Glutamatergic neuron (in vitro differentiated cells): ENCODE results near the gene TNS1. TPM values are rescaled to one million over a fixed set of nuclear protein-coding genes. Genes with fewer than 3 reads are reported as not detected.

Source experiments
- DNase-seq: peaks from one replicate; pipeline ENCODE4 v3.0.0; 2022
- H3K27ac Mint-ChIP-seq: one replicate; pipeline ENCODE4 v1.8.0; 2020; ENCODE audit warnings: mild to moderate bottlenecking, mixed read lengths, inconsistent platforms; ENCODE audit not compliant: unreplicated experiment
- H3K27me3 Mint-ChIP-seq: one replicate; pipeline ENCODE4 v1.8.0; 2020; ENCODE audit warnings: mild to moderate bottlenecking, moderate library complexity, mixed read lengths, inconsistent platforms; ENCODE audit not compliant: unreplicated experiment
- H3K36me3 Mint-ChIP-seq: one replicate; pipeline ENCODE4 v1.8.0; 2020; ENCODE audit warnings: mild to moderate bottlenecking, mixed read lengths, inconsistent platforms; ENCODE audit not compliant: unreplicated experiment
- H3K4me1 Mint-ChIP-seq: one replicate; pipeline ENCODE4 v1.8.0; 2020; ENCODE audit warnings: mild to moderate bottlenecking, low read depth, mixed read lengths, inconsistent platforms; ENCODE audit not compliant: unreplicated experiment
- H3K4me3 Mint-ChIP-seq: one replicate; pipeline ENCODE4 v1.8.0; 2020; ENCODE audit warnings: mild to moderate bottlenecking, mixed read lengths, inconsistent platforms; ENCODE audit not compliant: unreplicated experiment
- H3K9me3 Mint-ChIP-seq: one replicate; pipeline ENCODE4 v1.8.0; 2020; ENCODE audit warnings: mild to moderate bottlenecking, moderate library complexity, mixed read lengths, inconsistent platforms; ENCODE audit not compliant: unreplicated experiment
- CTCF ChIP-seq: fragments of 200-600 bp; sonication (generic); IDR thresholded peaks from one replicate; pipeline ENCODE4 v1.5.0; 2021; ENCODE audit not compliant: partially characterized antibody, unreplicated experiment
- total RNA-seq: library from RNA; stranded (reverse); fragmentation: NEBNext Ultra II Directional; extraction: Animal tissue kit (Norgen Biotek cat#: 25700); gene quantifications from one replicate; pipeline ENCODE4 v1.2.1, GENCODE V29; 2021; ENCODE audit not compliant: unreplicated experiment

TNS1 gene
- total RNA-seq, 1 donor from 2014 or later: 3.2 TPM

GRCh38 chr2:217966423-217967070 lies 36.2 kb downstream of the TNS1 start:
- DNase-seq: no peak
- TF ChIP-seq CTCF: no peak
- Mint-ChIP-seq H3K9me3 (no peaks in the 10 kb centered on the region), H3K36me3 (peaks cover 4% of the 10 kb centered on the region), H3K4me3 (no peak overlapping the region), H3K27me3 (peaks cover 5% of the 10 kb centered on the region), H3K4me1 (peaks cover 7% of the 10 kb centered on the region), H3K27ac (no peak overlapping the region)

GRCh38 chr2:217964275-217965161 lies 38.3 kb downstream of the TNS1 start:
- no peak for DNase-seq
- Mint-ChIP-seq H3K27ac (no peak overlapping the region), H3K9me3 (no peaks in the 10 kb centered on the region), H3K4me1 (peaks cover 6% of the 10 kb centered on the region), H3K4me3 (no peak overlapping the region), H3K27me3 (peaks cover 3% of the 10 kb centered on the region), H3K36me3 (no peaks in the 10 kb centered on the region)
- no peak for TF ChIP-seq CTCF

- H3K27ac Mint-ChIP-seq: no peak overlapping the region
- H3K4me1 Mint-ChIP-seq: peaks cover 2% of the 10 kb centered on the region
- no peaks in the 10 kb centered on the region for H3K9me3 Mint-ChIP-seq
- no peaks in the 10 kb centered on the region for H3K36me3 Mint-ChIP-seq
- no peak for DNase-seq
- no peak for TF ChIP-seq CTCF
- H3K4me3 Mint-ChIP-seq: no peak overlapping the region
- H3K27me3 Mint-ChIP-seq: no peaks in the 10 kb centered on the region
Observed at GRCh38 chr2:217960351-217960750, 42.4 kb downstream of the TNS1 start.

- H3K27ac Mint-ChIP-seq: no peak overlapping the region
- DNase-seq: no peak
- peaks cover under 1% of the 10 kb centered on the region for H3K27me3 Mint-ChIP-seq
Observed at GRCh38 chr2:217959723-217960122, 43.1 kb downstream of the TNS1 start.

More at GRCh38 chr2:217959723-217960122, 43.1 kb downstream of the TNS1 start:
- H3K4me3 Mint-ChIP-seq: no peak overlapping the region
- no peaks in the 10 kb centered on the region for H3K36me3 Mint-ChIP-seq
- peaks cover 2% of the 10 kb centered on the region for H3K4me1 Mint-ChIP-seq
- no peaks in the 10 kb centered on the region for H3K9me3 Mint-ChIP-seq
- no peak for TF ChIP-seq CTCF
